ENCODE results near the gene GPSM1. TPM values are rescaled to one million over a fixed set of nuclear protein-coding genes. Genes with fewer than 3 reads are reported as not detected.

GPSM1 gene
- total RNA-seq, 1 experiment from 2014 or later, result 26.9 TPM

DNA sequence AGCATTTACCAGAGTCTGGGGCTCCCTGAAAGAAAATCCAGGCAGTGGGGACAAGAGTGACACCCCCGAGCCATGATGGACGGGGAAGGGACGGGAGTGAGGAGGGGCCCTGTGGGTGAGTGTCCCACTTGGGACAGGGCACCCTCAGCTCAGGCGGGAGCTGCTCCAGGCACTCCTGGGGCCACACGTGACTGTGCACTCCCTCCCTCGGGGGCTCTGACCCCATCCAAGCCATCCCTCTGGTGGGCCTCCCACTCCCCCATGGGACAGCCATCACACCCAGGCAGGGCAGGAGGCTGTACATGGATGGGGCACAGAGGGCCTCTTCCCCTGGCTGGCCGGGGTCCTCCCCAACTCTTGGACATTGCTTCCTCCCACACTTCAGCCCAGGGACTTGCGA is 49.1 kb downstream of the GPSM1 start:
- intact Hi-C loops (cut with micrococcal nuclease), result no loop called here
- no peaks in the 10 kb centered on the region for H3K27me3 ChIP-seq (ENCODE audit: low read length)
- H3K9me2 ChIP-seq (replicated peaks; ENCODE audit: low read length), result no peaks in the 10 kb centered on the region
- no peak for DNase-seq
- no peaks in the 10 kb centered on the region for H3K36me3 ChIP-seq (ENCODE audit: low read depth, low read length)
- no peaks in the 10 kb centered on the region for H3F3A ChIP-seq (ENCODE audit: low read length, unreplicated experiment)
- H3K79me2 ChIP-seq (ENCODE audit: low read length), result no peaks in the 10 kb centered on the region
- H3K4me2 ChIP-seq (ENCODE audit: low read length), result no peak overlapping the region
- no TSS peak for BruUV-seq (replicated peaks)
- H4K20me1 ChIP-seq (ENCODE audit: low read length), result no peaks in the 10 kb centered on the region
- no peak for TF ChIP-seq EZH2 (IDR thresholded peaks at IDR 0.05; ENCODE audit: low read length, unreplicated experiment)
- no peak for TF ChIP-seq EZH2phosphoT487 (IDR thresholded peaks at IDR 0.05; ENCODE audit: borderline replicate concordance, low read length)
- no peak for TF ChIP-seq CTCF (conservative IDR thresholded peaks at IDR 0.05; ENCODE audit: low read depth, low read length)
- CTCF ChIA-PET, result interaction anchor here (0.5 kb wide), 1 partner anchor 10 kb away, joined by 3 read pairs; no protein-coding TSS in a partner anchor
- POLR2A ChIA-PET (ENCODE audit: unreplicated experiment), result no interaction called here
- H2AFZ ChIP-seq (ENCODE audit: low read length), result no peak overlapping the region
- no peak overlapping the region for H3K9ac ChIP-seq (ENCODE audit: low read length)
- ATAC-seq, result no peak
- H3K4me3 ChIP-seq (ENCODE audit: low read length), result no peak overlapping the region
- no peak overlapping the region for H3K27ac ChIP-seq (ENCODE audit: low read length)
- no peaks in the 10 kb centered on the region for H3K4me1 ChIP-seq (ENCODE audit: insufficient read depth, low read length)
- no peaks in the 10 kb centered on the region for H3K9me3 ChIP-seq (ENCODE audit: low read length)

GRCh38 chr9:136377341-136378169 is 50.2 kb downstream of the GPSM1 start:
- no TSS peak for BruUV-seq (replicated peaks)
- Histone ChIP-seq H3K27ac (ENCODE audit: low read length) (no peak overlapping the region), H4K20me1 (ENCODE audit: low read length) (no peaks in the 10 kb centered on the region), H3K27me3 (ENCODE audit: low read length) (no peaks in the 10 kb centered on the region), H2AFZ (ENCODE audit: low read length) (no peak overlapping the region), H3K4me3 (ENCODE audit: low read length) (no peak overlapping the region), H3K9ac (ENCODE audit: low read length) (no peak overlapping the region), H3K79me2 (ENCODE audit: low read length) (no peaks in the 10 kb centered on the region), H3K9me3 (ENCODE audit: low read length) (no peaks in the 10 kb centered on the region), H3K4me1 (ENCODE audit: insufficient read depth, low read length) (no peaks in the 10 kb centered on the region), H3K36me3 (ENCODE audit: low read depth, low read length) (no peaks in the 10 kb centered on the region), H3F3A (ENCODE audit: low read length, unreplicated experiment) (no peaks in the 10 kb centered on the region), H3K9me2 (replicated peaks; ENCODE audit: low read length) (no peaks in the 10 kb centered on the region), H3K4me2 (ENCODE audit: low read length) (no peak overlapping the region)
- DNase-seq (no peak), ATAC-seq (no peak)
- intact Hi-C loops (cut with micrococcal nuclease), result no loop called here
- TF ChIP-seq CTCF (conservative IDR thresholded peaks at IDR 0.05; ENCODE audit: low read depth, low read length) (no peak), EZH2 (IDR thresholded peaks at IDR 0.05; ENCODE audit: low read length, unreplicated experiment) (no peak), EZH2phosphoT487 (IDR thresholded peaks at IDR 0.05; ENCODE audit: borderline replicate concordance, low read length) (no peak)
- ChIA-PET CTCF (no interaction called here), POLR2A (ENCODE audit: unreplicated experiment) (no interaction called here)

All from PC-3 (cell line).